Measurements from ENCODE around the gene AEBP2. TPM values are rescaled to one million over a fixed set of nuclear protein-coding genes. Genes with fewer than 3 reads are reported as not detected.

Gene AEBP2
- total and polyA plus RNA-seq, 2 of the 8 experiments (the other 6 are each of a cell fraction or from before 2014, with no cell fraction given) = 13.6 to 61.4 TPM

DNA sequence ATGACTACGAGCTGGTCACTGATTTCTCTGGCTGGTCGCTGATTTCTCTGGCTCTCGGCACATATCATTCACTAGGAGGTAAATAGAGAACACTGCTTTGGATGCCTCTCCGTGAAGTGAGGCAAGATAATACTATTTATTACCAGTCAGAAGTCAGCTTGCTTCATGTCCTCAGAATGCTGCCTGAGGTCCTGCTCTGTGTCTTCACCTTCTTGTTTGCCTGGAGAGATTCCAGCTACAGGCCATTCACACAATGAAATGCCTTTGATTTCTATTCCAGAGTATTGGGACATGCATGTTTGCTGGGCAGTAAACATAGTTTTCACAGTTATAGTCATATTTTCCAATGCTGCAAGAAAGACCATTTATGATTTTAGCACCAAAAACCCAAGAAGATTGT, 106.7 kb downstream of the AEBP2 start:
- no peaks in the 10 kb centered on the region for H3K79me1 ChIP-seq (ENCODE audit: low read depth, low read length)
- H3K4me2 ChIP-seq (ENCODE audit: insufficient read depth in 1 of 2, low read depth in 2 of 2, low read length in 2 of 2) = no peak overlapping the region
- no peak overlapping the region for H2BK12ac ChIP-seq (ENCODE audit: low read depth, low read length)
- ChIA-PET CTCF (ENCODE audit: partially characterized antibody) (interaction anchor here (0.6 to 1.8 kb wide), 4 partner anchors 10 to 478 kb away, joined by 3 to 4 read pairs (median 4); no protein-coding TSS in a partner anchor), POLR2A (ENCODE audit: partially characterized antibody) (interaction anchor here (0.7 to 1.7 kb wide), 5 partner anchors 9 to 923 kb away, joined by 3 to 8 read pairs (median 3); no protein-coding TSS in a partner anchor)
- no peaks in the 10 kb centered on the region for H3K9me3 ChIP-seq (ENCODE audit: insufficient read depth in 2 of 2, low read depth in 1 of 2, low read length in 1 of 2)
- H4K8ac ChIP-seq (ENCODE audit: extremely low read depth, insufficient read depth, low read length) = no peak overlapping the region
- no peak overlapping the region for H3K9ac ChIP-seq (replicated peaks in 1 of 4; ENCODE audit: extremely low read depth in 1 of 4, low read depth in 3 of 4, low read length in 3 of 4)
- no peak overlapping the region for H2BK15ac ChIP-seq (ENCODE audit: low read length)
- no peak overlapping the region for H3K56ac ChIP-seq (replicated peaks; ENCODE audit: insufficient read length, low read depth, low read length)
- FAIRE-seq (no peak), DNase-seq (ENCODE audit: low read depth in 1 of 2, low spot score in 2 of 2) (no peak)
- H3K27me3 ChIP-seq (replicated peaks in 1 of 4; ENCODE audit: control insufficient read depth in 3 of 4, extremely low read depth in 1 of 4, insufficient read depth in 3 of 4, low read length in 3 of 4) = no peaks in the 10 kb centered on the region
- no peak overlapping the region for H2BK5ac ChIP-seq (ENCODE audit: low read depth, low read length)
- no peak overlapping the region for H3K23ac ChIP-seq (ENCODE audit: insufficient read length)
- H2AK5ac ChIP-seq (ENCODE audit: low read depth, low read length) = no peak overlapping the region
- H4K20me1 ChIP-seq (replicated peaks in 1 of 2; ENCODE audit: control insufficient read depth in 1 of 2, insufficient read depth in 2 of 2, low read length in 2 of 2) = no peaks in the 10 kb centered on the region
- H4K91ac ChIP-seq (replicated peaks; ENCODE audit: insufficient read length, low read length) = no peak overlapping the region
- WGBS, 2 experiments (ENCODE audit: extremely low coverage in 1 of 2, insufficient coverage in 1 of 2, insufficient read length in 1 of 2, insufficient replicate concordance in 2 of 2, low coverage in 1 of 2, low lambda C conversion rate in 2 of 2, missing lambda C conversion rate in 1 of 2) = 83% methylated on average over 4 of the region's 4 CpGs; no CpG with 5 or more reads in 1 of the 2 experiments
- no peak overlapping the region for H4K5ac ChIP-seq (ENCODE audit: insufficient read length, low read depth, low read length)
- H2AFZ ChIP-seq (ENCODE audit: low read length) = no peak overlapping the region
- H3K79me2 ChIP-seq (ENCODE audit: control insufficient read depth in 1 of 2, insufficient read depth in 2 of 2, low read length in 2 of 2) = no peaks in the 10 kb centered on the region
- H3K4ac ChIP-seq (replicated peaks; ENCODE audit: insufficient read length, low read depth, low read length) = no peak overlapping the region
- no peak overlapping the region for H3K18ac ChIP-seq (ENCODE audit: extremely low read depth, low read length)
- no peak overlapping the region for H3K4me3 ChIP-seq (ENCODE audit: extremely low read depth in 1 of 4, insufficient read depth in 2 of 4, low read depth in 3 of 4, low read length in 4 of 4)
- H3K27ac ChIP-seq (ENCODE audit: low read depth, low read length) = no peak overlapping the region
- no peak overlapping the region for H3K14ac ChIP-seq (ENCODE audit: insufficient read length)
- no peaks in the 10 kb centered on the region for H3K23me2 ChIP-seq (ENCODE audit: low read depth, low read length)
- H2BK120ac ChIP-seq (replicated peaks; ENCODE audit: low read depth, low read length) = no peak overlapping the region
- no peaks in the 10 kb centered on the region for H3K4me1 ChIP-seq (replicated peaks in 1 of 4; ENCODE audit: control insufficient read depth in 3 of 4, insufficient read depth in 4 of 4, low read length in 3 of 4)
- H2BK20ac ChIP-seq (ENCODE audit: low read length) = no peak overlapping the region
- H3K36me3 ChIP-seq (ENCODE audit: control insufficient read depth in 2 of 4, insufficient read depth in 4 of 4, low read length in 3 of 4) = no peaks in the 10 kb centered on the region; a peak in 1 of 8 replicates
- TF ChIP-seq FOSL1 (IDR thresholded peaks at IDR 0.05; ENCODE audit: insufficient read depth, low read depth, low read length) = no peak
- TF ChIP-seq, protein P1, sequence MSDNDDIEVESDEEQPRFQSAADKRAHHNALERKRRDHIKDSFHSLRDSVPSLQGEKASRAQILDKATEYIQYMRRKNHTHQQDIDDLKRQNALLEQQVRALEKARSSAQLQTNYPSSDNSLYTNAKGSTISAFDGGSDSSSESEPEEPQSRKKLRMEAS (IDR thresholded peaks at IDR 0.05) = no peak
- no peak for TF ChIP-seq POLR2A (IDR thresholded peaks at IDR 0.05; ENCODE audit: control extremely low read depth in 1 of 2, low read depth in 2 of 2, low read length in 2 of 2)
- TF ChIP-seq SIX5 (IDR thresholded peaks at IDR 0.05; ENCODE audit: low read depth, low read length) = no peak
- TF ChIP-seq SRF (IDR thresholded peaks at IDR 0.05; ENCODE audit: low read depth, low read length) = no peak
- TF ChIP-seq, protein P2, sequence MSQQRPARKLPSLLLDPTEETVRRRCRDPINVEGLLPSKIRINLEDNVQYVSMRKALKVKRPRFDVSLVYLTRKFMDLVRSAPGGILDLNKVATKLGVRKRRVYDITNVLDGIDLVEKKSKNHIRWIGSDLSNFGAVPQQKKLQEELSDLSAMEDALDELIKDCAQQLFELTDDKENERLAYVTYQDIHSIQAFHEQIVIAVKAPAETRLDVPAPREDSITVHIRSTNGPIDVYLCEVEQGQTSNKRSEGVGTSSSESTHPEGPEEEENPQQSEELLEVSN (IDR thresholded peaks at IDR 0.05) = no peak
- no peak for TF ChIP-seq RAD21 (IDR thresholded peaks at IDR 0.05 in 1 of 2, conservative IDR thresholded peaks at IDR 0.05 in 1 of 2; ENCODE audit: low read depth in 2 of 2, low read length in 2 of 2)
- no peak for TF ChIP-seq CBX5 (IDR thresholded peaks at IDR 0.05; ENCODE audit: low read depth, low read length)
- TF ChIP-seq SIN3A (conservative IDR thresholded peaks at IDR 0.05 in 1 of 2, IDR thresholded peaks at IDR 0.05 in 1 of 2; ENCODE audit: low read depth in 1 of 2, low read length in 2 of 2) = no peak
- no peak for TF ChIP-seq RFX5 (IDR thresholded peaks at IDR 0.05; ENCODE audit: borderline replicate concordance, low read depth, low read length)
- no peak for TF ChIP-seq JUND (IDR thresholded peaks at IDR 0.05; ENCODE audit: low read length)
- TF ChIP-seq MAFK (IDR thresholded peaks at IDR 0.05; ENCODE audit: low read depth, low read length) = no peak

All from H1 (cell line).